SK-N-SH (cell line): ENCODE data around the gene YBX1. TPM values are rescaled to one million over a fixed set of nuclear protein-coding genes. Genes with fewer than 3 reads are reported as not detected.

Experiments
- CTCF ChIA-PET: fragments of 300-600, 350-600 bp; formaldehyde crosslinking; extraction: SDS; loops from one replicate; lab custom pipeline; 2021; lab: Yijun Ruan, JAX
- POLR2A ChIA-PET: fragments of 350-600 bp; sonication (Branson Sonifier 250); formaldehyde crosslinking; extraction: SDS; loops from one replicate; lab custom pipeline; 2020; ENCODE audit warnings: antibody characterized with exemption, inconsistent platforms; lab: Yijun Ruan, JAX
- DNase-seq: peaks from one replicate; pipeline ENCODE4 v3.0.0; 2012
- H2AFZ ChIP-seq: fragments of 200-600 bp; sonication (generic); 2 replicates; pipeline ENCODE4 v1.8.1; 2016; ENCODE audit warnings: antibody characterized with exemption, mild to moderate bottlenecking, low read depth
- H3F3A ChIP-seq: fragments of 200-600 bp; sonication (generic); replicated peaks from 2 replicates; pipeline ENCODE3; 2016; ENCODE audit warnings: antibody characterized with exemption, mild to moderate bottlenecking; ENCODE audit not compliant: insufficient read depth
- H3K27ac ChIP-seq, 2 experiments: fragments of 200-500 bp in 1 of 2; fragments of 200-600 bp in 1 of 2; sonication (Bioruptor generic) in 1 of 2; sonication (generic), shearing (Covaris generic) in 1 of 2; 2 replicates each; pipeline versions ENCODE4 v1.5.1 to v1.6.1; 2014 to 2016; ENCODE audit warnings: low read depth in 2 of 2, inconsistent platforms in 1 of 2, low read length in 1 of 2, mild to moderate bottlenecking in 1 of 2, mixed read lengths in 1 of 2
- H3K27me3 ChIP-seq: fragments of 200-600 bp; sonication (generic), shearing (Covaris generic); 2 replicates; pipeline ENCODE4 v1.6.1; 2016; ENCODE audit warnings: mixed run types; ENCODE audit not compliant: insufficient read depth
- H3K36me3 ChIP-seq, 2 experiments: fragments of 200-500 bp in 1 of 2; fragments of 200-600 bp in 1 of 2; sonication (Bioruptor generic) in 1 of 2; sonication (generic) in 1 of 2; replicated peaks in 1 of 2; 2 replicates each; pipeline versions ENCODE3 to v1.5.1; 2014 to 2016; ENCODE audit warnings: low read length in 1 of 2, mild to moderate bottlenecking in 1 of 2; ENCODE audit not compliant: insufficient read depth in 2 of 2, control insufficient read depth in 1 of 2
- H3K4me1 ChIP-seq, 2 experiments: fragments of 200-500 bp in 1 of 2; fragments of 200-600 bp in 1 of 2; sonication (Bioruptor generic) in 1 of 2; sonication (generic), shearing (Covaris generic) in 1 of 2; 2 replicates each; pipeline versions ENCODE4 v1.5.1 to v1.6.1; 2014 to 2016; ENCODE audit warnings: low read depth in 1 of 2, low read length in 1 of 2, mixed run types in 1 of 2; ENCODE audit not compliant: insufficient read depth in 2 of 2, control insufficient read depth in 1 of 2
- H3K4me2 ChIP-seq: fragments of 200-600 bp; sonication (generic), shearing (Covaris generic); 2 replicates; pipeline ENCODE4 v1.6.1; 2017; ENCODE audit warnings: mixed run types
- H3K4me3 ChIP-seq, 2 experiments: fragments of 200-500 bp in 1 of 2; fragments of 200-600 bp in 1 of 2; sonication (Bioruptor generic) in 1 of 2; sonication (generic), shearing (Covaris generic) in 1 of 2; 2 replicates each; pipeline versions ENCODE4 v1.5.1 to v1.8.1; 2014 to 2016; ENCODE audit warnings: low read depth in 2 of 2, inconsistent platforms in 1 of 2, low read length in 1 of 2, mild to moderate bottlenecking in 1 of 2, mixed read lengths in 1 of 2, moderate library complexity in 1 of 2
- H3K79me2 ChIP-seq: fragments of 200-600 bp; sonication (generic); 2 replicates; pipeline ENCODE4 v1.8.1; 2017; ENCODE audit warnings: mild to moderate bottlenecking; ENCODE audit not compliant: insufficient read depth
- H3K9ac ChIP-seq: fragments of 200-600 bp; sonication (generic); 2 replicates; pipeline ENCODE4 v1.6.1; 2017; ENCODE audit warnings: mixed run types
- H3K9me2 ChIP-seq: fragments of 200-600 bp; sonication (generic); 2 replicates; pipeline ENCODE4 v1.6.1; 2017; ENCODE audit warnings: mixed run types
- H3K9me3 ChIP-seq: fragments of 200-600 bp; sonication (generic); 2 replicates; pipeline ENCODE4 v1.6.1; 2017; ENCODE audit warnings: mixed run types, mild to moderate bottlenecking, moderate library complexity
- H4K20me1 ChIP-seq: fragments of 200-600 bp; sonication (generic); 2 replicates; pipeline ENCODE4 v1.6.1; 2017; ENCODE audit warnings: mild to moderate bottlenecking, mixed run types; ENCODE audit not compliant: insufficient read depth
- CHD2 ChIP-seq: fragments of 150-350 bp; IDR thresholded peaks from 2 replicates; pipeline ENCODE4 v1.6.1; 2018; ENCODE audit warnings: low read length; ENCODE audit not compliant: partially characterized antibody
- EP300 ChIP-seq, 2 experiments: IDR thresholded peaks; 2 replicates each; pipeline versions ENCODE4 v1.4.0 to v1.6.1; 2012; ENCODE audit warnings: borderline replicate concordance in 1 of 2, low read depth in 1 of 2, low read length in 1 of 2
- EZH2phosphoT487 ChIP-seq: fragments of 200-600 bp; sonication (generic); IDR thresholded peaks from 2 replicates; pipeline ENCODE4 v1.6.1; 2017; ENCODE audit warnings: low read depth, mixed run types, mild to moderate bottlenecking, antibody characterized with exemption, moderate library complexity, borderline replicate concordance
- GATA2 ChIP-seq: sonication (generic); formaldehyde crosslinking; IDR thresholded peaks from 2 replicates; pipeline ENCODE4 v1.5.0; 2020; ENCODE audit warnings: mild to moderate bottlenecking, missing genetic modification reagents
- JUND ChIP-seq: IDR thresholded peaks from 2 replicates; pipeline ENCODE4 v1.4.0; 2012
- NFIC ChIP-seq: IDR thresholded peaks from 2 replicates; pipeline ENCODE4 v1.4.0; 2012; ENCODE audit warnings: borderline replicate concordance
- POLR2AphosphoS5 ChIP-seq: IDR thresholded peaks from 2 replicates; pipeline ENCODE4 v1.6.1; 2012; ENCODE audit warnings: low read depth, low read length
- RAD21 ChIP-seq: IDR thresholded peaks from 2 replicates; pipeline ENCODE4 v1.6.1; 2012; ENCODE audit warnings: mild to moderate bottlenecking, low read length
- REST ChIP-seq: IDR thresholded peaks from 2 replicates; pipeline ENCODE4 v1.6.1; 2012; ENCODE audit warnings: mild to moderate bottlenecking, low read depth, low read length, moderate library complexity
- RFX5 ChIP-seq: IDR thresholded peaks from 2 replicates; pipeline ENCODE4 v1.6.1; 2012; ENCODE audit warnings: mild to moderate bottlenecking, improper control_type of control experiment, low read length
- SIN3A ChIP-seq: IDR thresholded peaks from 2 replicates; pipeline ENCODE4 v1.6.1; 2012; ENCODE audit warnings: low read depth, mild to moderate bottlenecking, low read length, moderate library complexity, borderline replicate concordance
- TEAD4 ChIP-seq: IDR thresholded peaks from 2 replicates; pipeline ENCODE4 v1.4.0; 2012; ENCODE audit warnings: mild to moderate bottlenecking, borderline replicate concordance; ENCODE audit not compliant: insufficient read depth
- USF2 ChIP-seq: fragments of 150-350 bp; IDR thresholded peaks from 2 replicates; pipeline ENCODE4 v1.6.1; 2017; ENCODE audit warnings: antibody characterized with exemption, low read length, low read depth, borderline replicate concordance
- WGBS: methylation state at CpG from one replicate; pipeline ENCODE4 v1.1.6; 2017; ENCODE audit warnings: low lambda C conversion rate; 5-methylcytosine and 5-hydroxymethylcytosine counted together
- polyA plus RNA-seq, 3 experiments: library from polyadenylated mRNA; depleted of rRNA; stranded (reverse); fragments of >200 nt; gene quantifications; 2 replicates each; pipeline ENCODE4 v1.2.3, GENCODE V29; 2012
- TF ChIP-seq, protein P1 (sequence below): fragments of 200-600 bp; sonication (generic); IDR thresholded peaks from 2 replicates; pipeline ENCODE4 v1.6.1; 2017; ENCODE audit warnings: antibody characterized with exemption, mild to moderate bottlenecking, moderate library complexity

The YBX1 gene
- polyA plus RNA-seq, 1 of the 3 experiments (the other 2 are of a cell fraction) = 592 TPM

DNA sequence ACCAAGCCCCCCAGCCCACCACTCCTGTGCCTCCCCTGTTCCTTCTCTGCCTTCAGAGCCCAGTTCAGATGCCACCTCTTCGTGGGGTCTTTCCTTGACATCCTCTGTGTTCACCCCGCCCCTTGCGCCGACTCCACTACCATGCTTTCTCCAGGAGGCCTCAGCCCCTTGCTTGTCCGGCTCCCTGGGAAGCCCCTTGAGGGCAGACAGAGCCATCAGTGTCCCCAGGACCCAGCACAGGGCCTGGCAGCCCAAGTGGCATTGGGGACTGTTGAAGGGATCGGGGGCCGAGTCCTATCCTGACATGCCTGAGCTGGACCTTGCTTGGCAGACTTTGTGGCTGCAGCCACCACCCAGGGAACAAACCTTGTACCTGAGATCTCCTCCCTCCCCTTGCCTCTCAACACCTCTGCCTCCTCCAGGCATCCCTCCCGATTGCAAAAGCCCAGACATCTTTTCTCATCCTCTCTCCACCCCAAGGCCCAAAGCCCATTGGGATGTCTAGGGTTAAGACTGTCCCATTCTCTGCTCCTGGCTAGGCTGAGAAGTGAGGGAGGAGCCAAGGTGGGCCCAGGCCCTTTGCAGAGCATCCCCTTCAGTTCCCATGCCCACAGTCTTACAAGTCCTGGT is 54.5 kb downstream of the YBX1 start:
- DNase-seq = peak; percentile 20
- no peak overlapping the region for H3K9ac ChIP-seq
- CTCF ChIA-PET = interaction anchor here (0.8 to 5.5 kb wide), 5 partner anchors 11 to 603 kb away, joined by 3 to 25 read pairs (median 3); no protein-coding TSS in a partner anchor

DNA sequence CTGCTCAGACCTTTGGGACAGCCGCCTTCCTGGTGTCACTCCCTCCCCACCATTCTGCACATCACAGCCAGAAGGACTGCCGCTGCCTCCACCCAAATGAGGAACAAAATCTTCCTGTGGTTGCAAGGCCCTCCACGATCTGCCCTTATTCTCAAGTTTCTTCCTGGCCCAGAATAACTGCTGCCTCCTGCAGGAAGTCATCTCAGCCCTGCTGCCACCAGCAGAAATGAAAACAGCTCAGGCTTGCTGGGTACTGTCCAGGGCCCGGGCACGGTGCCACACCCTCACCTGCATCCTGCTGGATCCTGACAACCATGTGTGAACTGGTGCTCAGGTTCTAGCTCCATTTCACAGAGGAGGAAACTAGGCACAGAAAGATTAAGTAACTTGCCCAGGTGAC is 55.0 kb downstream of the YBX1 start:
- H3K4me1 ChIP-seq = peaks cover 0 to 7% of the 10 kb centered on the region in 2 experiments; a peak in 1 of 4 replicates
- WGBS = 91% methylated on average over 5 of the region's 5 CpGs
- no peaks in the 10 kb centered on the region for H4K20me1 ChIP-seq
- H3K4me3 ChIP-seq = no peak overlapping the region
- H3K9ac ChIP-seq = no peak overlapping the region
- H2AFZ ChIP-seq = no peak overlapping the region
- H3K79me2 ChIP-seq = no peaks in the 10 kb centered on the region
- POLR2A ChIA-PET = no interaction called here
- no peaks in the 10 kb centered on the region for H3K9me3 ChIP-seq
- no peak for DNase-seq
- H3K4me2 ChIP-seq = no peak overlapping the region
- H3K36me3 ChIP-seq = no peaks in the 10 kb centered on the region
- CTCF ChIA-PET = interaction anchor here (1.0 to 5.5 kb wide), 3 partner anchors 11 to 20 kb away, joined by 3 to 25 read pairs (median 3); no protein-coding TSS in a partner anchor
- no peaks in the 10 kb centered on the region for H3F3A ChIP-seq
- no peaks in the 10 kb centered on the region for H3K27me3 ChIP-seq
- no peak overlapping the region for H3K27ac ChIP-seq
- no peaks in the 10 kb centered on the region for H3K9me2 ChIP-seq
- TF ChIP-seq SIN3A (no peak), EZH2phosphoT487 (no peak), JUND (no peak), EP300 (IDR thresholded peaks at IDR 0.05; ENCODE audit: borderline replicate concordance in 1 of 2, low read depth in 1 of 2, low read length in 1 of 2) (no peak), GATA2 (CRISPR knock-in tag) (no peak), POLR2AphosphoS5 (no peak), RAD21 (no peak), CHD2 (no peak), USF2 (no peak), TEAD4 (no peak), RFX5 (no peak)
- TF ChIP-seq, protein P1, sequence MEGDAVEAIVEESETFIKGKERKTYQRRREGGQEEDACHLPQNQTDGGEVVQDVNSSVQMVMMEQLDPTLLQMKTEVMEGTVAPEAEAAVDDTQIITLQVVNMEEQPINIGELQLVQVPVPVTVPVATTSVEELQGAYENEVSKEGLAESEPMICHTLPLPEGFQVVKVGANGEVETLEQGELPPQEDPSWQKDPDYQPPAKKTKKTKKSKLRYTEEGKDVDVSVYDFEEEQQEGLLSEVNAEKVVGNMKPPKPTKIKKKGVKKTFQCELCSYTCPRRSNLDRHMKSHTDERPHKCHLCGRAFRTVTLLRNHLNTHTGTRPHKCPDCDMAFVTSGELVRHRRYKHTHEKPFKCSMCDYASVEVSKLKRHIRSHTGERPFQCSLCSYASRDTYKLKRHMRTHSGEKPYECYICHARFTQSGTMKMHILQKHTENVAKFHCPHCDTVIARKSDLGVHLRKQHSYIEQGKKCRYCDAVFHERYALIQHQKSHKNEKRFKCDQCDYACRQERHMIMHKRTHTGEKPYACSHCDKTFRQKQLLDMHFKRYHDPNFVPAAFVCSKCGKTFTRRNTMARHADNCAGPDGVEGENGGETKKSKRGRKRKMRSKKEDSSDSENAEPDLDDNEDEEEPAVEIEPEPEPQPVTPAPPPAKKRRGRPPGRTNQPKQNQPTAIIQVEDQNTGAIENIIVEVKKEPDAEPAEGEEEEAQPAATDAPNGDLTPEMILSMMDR = no peak

More for the DNA sequence above, 54.5 kb downstream of the YBX1 start:
- Histone ChIP-seq H3K27ac (no peak overlapping the region), H3K4me3 (no peak overlapping the region), H3K9me3 (no peaks in the 10 kb centered on the region), H3K4me2 (no peak overlapping the region), H3K36me3 (no peaks in the 10 kb centered on the region), H3F3A (no peaks in the 10 kb centered on the region), H2AFZ (no peak overlapping the region), H3K27me3 (no peaks in the 10 kb centered on the region), H3K4me1 (peaks cover 0 to 6% of the 10 kb centered on the region in 2 experiments; a peak in 1 of 4 replicates), H3K9me2 (no peaks in the 10 kb centered on the region), H4K20me1 (no peaks in the 10 kb centered on the region), H3K79me2 (no peaks in the 10 kb centered on the region)
- WGBS = 96% methylated on average over 7 of the region's 8 CpGs
- POLR2A ChIA-PET = no interaction called here
- TF ChIP-seq NFIC (no peak), JUND (no peak), REST (no peak), RFX5 (no peak), EP300 (IDR thresholded peaks at IDR 0.05; ENCODE audit: borderline replicate concordance in 1 of 2, low read depth in 1 of 2, low read length in 1 of 2) (no peak)
